ENCODE results near the gene ADCY10. TPM values are rescaled to one million over a fixed set of nuclear protein-coding genes. Genes with fewer than 3 reads are reported as not detected.

Gene ADCY10
- total RNA-seq, 3 donors from 2014 or later: under 0.01 to 0.16 (median 0.15) TPM

- Histone ChIP-seq H3K9me3 (no peaks in the 10 kb centered on the region), H3K27me3 (no peaks in the 10 kb centered on the region), H3K27ac (no peak overlapping the region), H3K4me3 (no peak overlapping the region), H3K4me1 (no peaks in the 10 kb centered on the region), H3K36me3 (no peaks in the 10 kb centered on the region)
- intact Hi-C loops (cut with DNase I; ENCODE audit: low total_unique reads): no loop called here
- no peak for TF ChIP-seq POLR2A (IDR thresholded peaks at IDR 0.05)
- no peak for TF ChIP-seq POLR2AphosphoS5 (IDR thresholded peaks at IDR 0.05)
- TF ChIP-seq, protein P1, sequence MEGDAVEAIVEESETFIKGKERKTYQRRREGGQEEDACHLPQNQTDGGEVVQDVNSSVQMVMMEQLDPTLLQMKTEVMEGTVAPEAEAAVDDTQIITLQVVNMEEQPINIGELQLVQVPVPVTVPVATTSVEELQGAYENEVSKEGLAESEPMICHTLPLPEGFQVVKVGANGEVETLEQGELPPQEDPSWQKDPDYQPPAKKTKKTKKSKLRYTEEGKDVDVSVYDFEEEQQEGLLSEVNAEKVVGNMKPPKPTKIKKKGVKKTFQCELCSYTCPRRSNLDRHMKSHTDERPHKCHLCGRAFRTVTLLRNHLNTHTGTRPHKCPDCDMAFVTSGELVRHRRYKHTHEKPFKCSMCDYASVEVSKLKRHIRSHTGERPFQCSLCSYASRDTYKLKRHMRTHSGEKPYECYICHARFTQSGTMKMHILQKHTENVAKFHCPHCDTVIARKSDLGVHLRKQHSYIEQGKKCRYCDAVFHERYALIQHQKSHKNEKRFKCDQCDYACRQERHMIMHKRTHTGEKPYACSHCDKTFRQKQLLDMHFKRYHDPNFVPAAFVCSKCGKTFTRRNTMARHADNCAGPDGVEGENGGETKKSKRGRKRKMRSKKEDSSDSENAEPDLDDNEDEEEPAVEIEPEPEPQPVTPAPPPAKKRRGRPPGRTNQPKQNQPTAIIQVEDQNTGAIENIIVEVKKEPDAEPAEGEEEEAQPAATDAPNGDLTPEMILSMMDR (IDR thresholded peaks at IDR 0.05): no peak
- DNase-seq (ENCODE audit: low spot score in 2 of 2): no peak
Observed at GRCh38 chr1:167922023-167922422, 8.1 kb upstream of the ADCY10 start.

DNA sequence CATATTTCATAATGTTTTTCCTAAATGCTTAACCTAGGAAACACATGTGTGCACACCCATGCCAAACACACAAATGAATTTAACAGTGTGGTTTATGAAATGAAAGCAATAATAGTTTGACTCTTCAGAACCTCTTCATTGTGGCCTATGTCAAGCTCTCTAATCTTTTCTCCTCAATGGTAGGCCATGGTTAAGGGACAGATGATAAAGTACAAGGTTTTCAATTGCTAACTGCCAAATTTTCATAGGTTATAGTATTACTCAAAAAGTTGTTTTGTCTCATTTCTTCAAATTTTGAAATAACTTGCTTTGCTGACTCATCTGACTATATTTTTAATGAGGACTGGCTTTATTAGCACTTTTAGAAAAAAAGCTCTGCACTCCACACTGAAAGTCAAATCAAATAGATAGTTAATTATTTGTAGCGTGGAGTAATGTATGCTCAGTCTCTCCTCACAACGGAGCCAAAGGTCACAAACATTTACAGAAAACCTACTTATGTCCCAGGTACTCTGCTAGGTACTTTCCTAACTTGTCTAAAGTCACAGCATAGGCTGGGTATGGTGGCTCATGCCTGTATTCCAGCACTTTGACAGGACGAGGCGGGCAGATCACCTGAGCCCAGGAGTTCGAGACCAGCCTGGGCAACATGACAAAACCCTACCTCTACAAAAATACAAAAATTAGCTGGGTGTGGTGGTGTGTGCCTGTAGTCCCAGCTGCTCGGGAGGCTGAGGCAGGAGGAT is 3.0 kb upstream of the ADCY10 start:
- DNase-seq (ENCODE audit: low spot score in 2 of 2): no peak
- Histone ChIP-seq H3K27ac (no peak overlapping the region), H3K4me3 (no peak overlapping the region), H3K4me1 (no peaks in the 10 kb centered on the region), H3K27me3 (no peaks in the 10 kb centered on the region), H3K36me3 (no peaks in the 10 kb centered on the region), H3K9me3 (no peaks in the 10 kb centered on the region)
- intact Hi-C loops (cut with DNase I; ENCODE audit: low total_unique reads): no loop called here
- TF ChIP-seq POLR2AphosphoS5 (IDR thresholded peaks at IDR 0.05) (no peak), POLR2A (IDR thresholded peaks at IDR 0.05) (no peak)
- TF ChIP-seq, protein P1 (IDR thresholded peaks at IDR 0.05): no peak

DNA sequence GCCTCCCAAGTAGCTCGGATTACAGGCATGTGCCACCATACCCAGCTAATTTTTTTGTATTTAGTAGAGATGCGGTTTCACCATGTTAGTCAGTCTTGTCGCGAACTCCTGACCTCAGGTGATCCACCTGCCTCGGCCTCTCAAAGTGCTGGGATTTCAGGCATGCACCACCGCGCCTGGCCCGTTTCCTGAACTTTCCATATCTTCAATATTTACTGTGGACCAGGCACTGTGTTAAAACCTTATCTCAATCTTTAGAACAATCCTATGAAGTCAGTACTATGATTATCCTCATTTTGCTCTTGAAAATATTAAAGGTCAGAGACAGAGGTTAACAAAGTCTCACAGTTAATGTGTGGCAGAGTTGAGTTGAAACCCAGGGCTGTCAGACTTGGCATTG is 1.6 kb upstream of the ADCY10 start:
- intact Hi-C loops (cut with DNase I; ENCODE audit: low total_unique reads): no loop called here
- no peaks in the 10 kb centered on the region for H3K36me3 ChIP-seq
- no peaks in the 10 kb centered on the region for H3K27me3 ChIP-seq
- H3K4me3 ChIP-seq: no peak overlapping the region
- TF ChIP-seq POLR2A (IDR thresholded peaks at IDR 0.05) (no peak), POLR2AphosphoS5 (IDR thresholded peaks at IDR 0.05) (no peak)
- TF ChIP-seq, protein P1 (IDR thresholded peaks at IDR 0.05): no peak
- DNase-seq (ENCODE audit: low spot score in 2 of 2): no peak
- peaks cover 0 to 3% of the 10 kb centered on the region in 2 donors for H3K4me1 ChIP-seq
- H3K27ac ChIP-seq: no peak overlapping the region
- H3K9me3 ChIP-seq: no peaks in the 10 kb centered on the region

DNA sequence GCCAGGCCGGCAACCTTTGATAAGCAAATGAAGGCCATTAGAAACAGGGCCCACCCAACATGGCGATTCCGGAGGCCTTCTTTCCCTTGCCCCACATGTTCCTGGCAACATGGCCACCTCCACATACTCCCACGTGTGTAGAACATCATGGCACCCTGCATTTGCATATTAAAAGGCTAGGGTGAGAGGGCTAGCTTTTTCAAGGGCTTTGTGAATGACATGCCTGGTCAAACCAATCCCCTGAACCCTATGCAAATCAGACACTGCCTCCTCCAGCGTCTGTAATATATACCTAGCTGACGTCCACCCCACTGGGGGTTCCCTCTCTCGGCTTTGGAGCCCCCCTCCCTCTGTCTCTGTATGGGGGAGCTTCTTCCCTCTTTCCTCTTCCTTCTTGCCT is 1.6 kb downstream of the ADCY10 start:
- Histone ChIP-seq H3K27ac (no peak overlapping the region), H3K36me3 (no peaks in the 10 kb centered on the region), H3K4me3 (no peak overlapping the region), H3K9me3 (no peaks in the 10 kb centered on the region), H3K4me1 (peaks cover 0 to 3% of the 10 kb centered on the region in 2 donors), H3K27me3 (no peaks in the 10 kb centered on the region)
- no peak for DNase-seq (ENCODE audit: low spot score in 2 of 2)
- intact Hi-C loops (cut with DNase I; ENCODE audit: low total_unique reads): no loop called here
- TF ChIP-seq POLR2A (IDR thresholded peaks at IDR 0.05): no peak

DNA sequence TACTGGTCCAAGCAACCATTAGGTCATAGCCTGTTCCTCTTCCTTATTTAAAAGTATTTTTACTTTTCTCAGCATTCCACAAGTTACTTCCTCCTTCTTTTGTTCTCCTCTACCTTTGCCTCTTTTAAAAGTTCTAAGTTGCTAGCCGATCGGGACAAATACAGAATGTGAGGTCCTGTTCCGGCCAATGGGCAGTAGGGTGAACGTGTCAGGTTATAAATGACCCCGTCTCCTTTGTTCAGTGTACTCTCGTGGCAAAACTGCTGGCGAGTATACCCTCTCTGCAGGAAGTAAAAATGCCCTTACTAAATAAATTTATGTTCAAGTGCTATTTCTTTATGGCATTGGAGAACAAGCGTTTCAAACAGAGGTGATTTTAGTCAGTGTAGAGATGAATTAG is 2.5 kb downstream of the ADCY10 start:
- no peak for DNase-seq (ENCODE audit: low spot score in 2 of 2)
- H3K36me3 ChIP-seq: no peaks in the 10 kb centered on the region
- H3K4me1 ChIP-seq: peaks cover 0 to 3% of the 10 kb centered on the region in 2 donors
- TF ChIP-seq POLR2A (IDR thresholded peaks at IDR 0.05) (no peak), POLR2AphosphoS5 (IDR thresholded peaks at IDR 0.05) (no peak)
- TF ChIP-seq, protein P1 (IDR thresholded peaks at IDR 0.05): no peak
- intact Hi-C loops (cut with DNase I; ENCODE audit: low total_unique reads): no loop called here
- H3K9me3 ChIP-seq: no peaks in the 10 kb centered on the region
- no peaks in the 10 kb centered on the region for H3K27me3 ChIP-seq
- peak overlapping the region in 1 of 2 donors; percentile 52 for H3K27ac ChIP-seq
- H3K4me3 ChIP-seq: peak overlapping the region in 1 of 3 donors; percentile 17
